HG03565 (cell line): ENCODE data around the gene FNBP1.
"Not testable (repeated sequence)": the region's sequence is repeated elsewhere in the genome, so short reads cannot be mapped to it uniquely, and the experiment has no call there.

Experiments
- ATAC-seq: cut with Tn5 transposase; IDR thresholded peaks from one replicate; pipeline ENCODE4 v1.9.1; 2021; ENCODE audit warnings: mild to moderate bottlenecking, moderate library complexity; ENCODE audit not compliant: unreplicated experiment

Gene FNBP1

DNA sequence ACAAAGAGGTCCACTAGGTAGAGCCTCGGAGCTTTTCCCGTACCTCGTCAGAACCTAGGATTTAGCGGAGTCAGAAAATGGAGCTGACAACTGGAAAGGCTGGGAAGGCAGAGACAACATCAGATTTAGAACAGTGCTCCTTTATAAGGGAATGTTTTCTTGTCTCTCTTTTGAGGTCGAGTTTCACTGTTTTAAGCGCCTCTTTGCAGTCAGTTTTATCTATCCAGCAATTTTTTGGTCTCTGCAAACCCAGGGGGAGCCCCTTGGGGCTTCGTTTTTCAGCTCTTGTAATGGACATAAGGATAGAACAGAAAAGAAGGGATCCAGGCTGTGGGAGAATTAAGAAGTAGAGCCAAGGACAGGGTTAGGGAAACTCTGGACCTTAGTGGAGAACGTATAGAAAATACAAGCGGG lies 80.5 kb downstream of the FNBP1 start:
- no peak for ATAC-seq

DNA sequence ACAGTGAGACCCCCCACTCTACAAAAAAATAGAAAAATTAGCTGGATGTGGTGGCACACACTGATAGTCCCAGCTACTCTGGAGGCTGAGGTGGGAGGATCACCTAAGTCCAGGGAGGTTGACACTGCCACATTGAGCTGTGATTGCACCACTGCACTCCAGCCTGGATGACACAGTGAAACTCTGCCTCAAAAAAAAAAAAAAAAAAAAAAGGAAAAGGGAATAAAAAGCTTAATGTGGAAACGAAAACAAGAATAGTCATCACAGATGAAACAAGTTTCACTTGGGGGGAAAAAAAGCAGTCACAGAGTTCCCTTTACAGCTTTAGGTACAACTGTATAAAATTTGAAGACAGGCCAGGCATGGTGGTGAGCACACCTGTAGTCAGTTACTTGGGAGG lies 84.2 kb downstream of the FNBP1 start:
- no peak for ATAC-seq

DNA sequence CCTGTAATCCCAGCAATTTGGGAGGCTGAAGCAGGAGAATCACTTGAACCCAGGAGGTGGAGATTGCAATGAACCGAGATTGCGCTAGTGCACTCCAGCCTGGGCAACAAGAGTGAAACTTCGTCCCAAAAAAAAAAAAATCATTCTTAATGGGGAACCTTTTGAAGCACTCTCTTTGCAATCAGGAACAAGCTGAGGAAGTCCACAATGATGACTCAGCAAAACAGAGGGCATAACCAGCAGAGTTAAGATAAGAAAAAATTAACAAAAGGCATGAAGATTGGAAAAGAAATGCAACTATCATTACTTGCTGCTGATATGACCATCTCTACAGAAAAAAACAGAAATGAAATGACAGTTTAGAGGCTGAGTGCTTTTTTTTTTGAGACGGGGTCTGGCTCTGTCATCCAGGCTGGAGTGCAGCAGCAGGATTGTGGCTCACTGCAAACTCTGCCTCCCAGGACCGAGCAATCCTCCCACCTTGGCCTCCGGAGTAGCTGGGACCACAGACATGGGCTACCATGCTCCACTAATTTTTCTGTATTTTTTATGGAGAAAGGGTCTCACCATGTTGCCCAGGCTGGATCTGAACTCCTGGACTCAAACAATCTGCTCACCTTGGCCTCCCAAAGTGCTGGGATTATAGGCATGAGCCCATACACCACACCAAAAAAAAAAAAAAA lies 88.0 kb downstream of the FNBP1 start:
- no peak for ATAC-seq

DNA sequence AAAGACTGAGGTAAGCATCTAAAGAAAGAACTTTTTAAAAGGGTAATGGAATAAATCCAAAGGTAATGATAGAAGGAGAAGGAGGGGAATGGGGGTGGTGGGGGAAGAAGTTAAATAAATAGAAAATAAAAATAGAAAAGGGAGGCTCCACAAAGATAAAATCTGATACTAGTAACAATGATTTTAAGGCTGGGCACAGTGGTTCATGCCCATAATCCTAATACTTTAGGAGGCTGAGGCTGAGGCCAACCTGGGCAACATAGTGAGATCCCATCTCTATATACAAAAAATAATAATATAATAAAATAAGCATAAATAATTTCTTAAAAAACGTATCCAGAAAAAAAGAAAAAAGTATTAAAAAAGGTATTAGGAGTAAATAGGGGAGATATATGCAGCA lies 89.3 kb downstream of the FNBP1 start:
- ATAC-seq, result no peak

DNA sequence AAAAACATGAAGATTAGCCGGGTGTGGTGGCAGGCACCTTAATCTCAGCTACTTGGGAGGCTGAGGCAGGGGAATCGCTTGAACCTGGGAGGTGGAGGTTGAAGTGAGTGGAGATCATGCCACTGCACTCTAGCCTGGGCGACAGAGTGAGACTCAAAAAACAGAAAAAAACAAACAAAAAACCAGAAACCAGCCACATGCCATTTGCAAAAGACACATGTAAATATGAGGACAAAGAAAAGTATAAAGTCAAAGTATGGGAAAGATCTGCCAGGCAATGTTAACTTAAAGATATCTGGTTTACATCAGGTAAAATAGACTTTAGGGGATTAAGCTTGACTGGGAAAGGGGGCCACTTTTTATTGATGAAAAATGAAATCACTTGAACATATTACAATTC lies 90.7 kb downstream of the FNBP1 start:
- no peak for ATAC-seq

DNA sequence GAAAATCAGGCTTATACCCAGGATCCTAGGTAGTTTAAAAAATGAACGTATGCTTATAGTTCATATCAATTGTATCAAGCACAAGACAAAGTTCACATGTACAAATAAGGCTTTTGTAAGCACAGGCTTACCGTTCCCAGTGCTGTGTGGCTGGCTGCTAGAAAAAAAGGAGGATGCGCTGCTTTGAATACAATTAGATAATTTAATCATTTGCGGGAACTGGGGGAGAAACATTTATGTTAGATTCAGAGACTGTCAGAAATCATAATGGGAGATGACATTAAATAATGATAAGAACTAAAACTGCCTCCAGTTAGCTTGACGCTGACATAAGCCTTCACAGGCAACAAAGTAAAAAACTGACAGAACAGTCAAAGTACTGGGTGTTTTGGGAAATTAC lies 93.2 kb downstream of the FNBP1 start:
- ATAC-seq, result no peak

DNA sequence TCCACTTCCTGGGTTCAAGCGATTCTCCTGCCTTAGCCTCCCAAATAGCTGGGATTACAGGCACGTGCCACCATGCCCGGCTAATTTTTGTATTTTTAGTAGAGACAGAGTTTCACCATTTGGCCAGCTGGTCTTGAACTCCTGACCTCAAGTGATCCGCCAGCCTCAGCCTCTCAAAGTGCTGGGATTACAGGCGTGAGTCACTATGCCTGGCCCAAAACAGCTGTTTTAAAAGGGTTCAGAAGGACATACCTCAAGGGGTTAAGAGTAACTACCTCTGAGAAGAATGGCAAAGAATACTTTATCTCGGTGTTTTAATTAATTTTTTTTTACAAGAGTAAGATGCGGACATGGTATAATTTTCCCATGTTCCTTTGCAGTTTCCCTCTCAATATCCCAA lies 94.4 kb downstream of the FNBP1 start:
- ATAC-seq, result not testable (repeated sequence)

DNA sequence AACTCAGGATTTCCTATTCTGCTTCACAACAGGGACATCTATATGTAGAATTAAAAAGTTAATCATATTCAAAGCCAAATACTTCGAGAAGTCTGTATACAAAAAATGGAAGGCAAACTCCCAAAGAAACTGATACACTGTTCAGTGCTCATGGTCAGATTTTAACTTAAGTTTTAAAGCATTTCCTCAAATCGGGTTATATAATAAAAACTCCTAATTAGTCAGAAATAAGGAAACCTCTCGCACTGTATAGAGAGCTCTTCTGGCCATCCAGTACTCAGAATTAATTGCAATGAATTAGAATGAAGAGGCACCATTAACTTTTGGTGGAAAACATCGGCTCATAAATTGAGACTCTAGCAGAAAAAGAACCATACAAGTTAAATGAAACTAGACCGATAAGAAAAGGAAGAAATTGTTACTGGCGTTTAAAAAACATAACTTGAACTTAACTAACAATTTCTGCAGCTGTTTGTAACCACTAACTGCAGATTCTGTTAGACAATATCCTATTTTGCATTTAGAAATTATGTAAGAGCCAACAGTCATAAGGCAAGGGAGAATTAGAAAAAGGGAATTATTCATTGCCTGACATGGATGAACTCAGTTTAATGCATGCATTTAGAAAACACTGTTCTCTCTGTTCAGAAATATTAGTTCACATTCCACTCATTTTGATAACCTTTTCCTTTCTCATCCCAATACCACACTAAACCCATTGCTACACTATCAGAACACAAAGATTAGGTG lies 96.6 kb downstream of the FNBP1 start:
- no peak for ATAC-seq

DNA sequence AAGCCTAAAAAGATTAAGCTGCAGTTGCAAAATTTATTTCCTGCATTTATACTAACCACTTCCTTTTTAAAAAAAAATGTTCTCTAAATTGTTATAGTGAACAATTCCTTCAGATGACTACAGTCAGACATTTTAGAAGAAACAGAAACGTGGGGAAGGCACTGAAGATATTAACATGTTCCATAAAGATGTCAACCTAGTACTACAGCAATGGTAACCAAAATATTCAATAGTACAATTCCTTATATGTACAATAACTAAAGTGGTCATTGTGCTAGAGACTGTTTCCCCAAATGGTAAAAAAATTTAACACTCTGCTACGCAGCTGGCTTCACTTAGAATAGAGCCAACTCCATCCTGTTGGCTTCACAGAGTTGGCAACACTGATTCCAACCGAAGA lies 97.7 kb downstream of the FNBP1 start:
- ATAC-seq, result no peak

DNA sequence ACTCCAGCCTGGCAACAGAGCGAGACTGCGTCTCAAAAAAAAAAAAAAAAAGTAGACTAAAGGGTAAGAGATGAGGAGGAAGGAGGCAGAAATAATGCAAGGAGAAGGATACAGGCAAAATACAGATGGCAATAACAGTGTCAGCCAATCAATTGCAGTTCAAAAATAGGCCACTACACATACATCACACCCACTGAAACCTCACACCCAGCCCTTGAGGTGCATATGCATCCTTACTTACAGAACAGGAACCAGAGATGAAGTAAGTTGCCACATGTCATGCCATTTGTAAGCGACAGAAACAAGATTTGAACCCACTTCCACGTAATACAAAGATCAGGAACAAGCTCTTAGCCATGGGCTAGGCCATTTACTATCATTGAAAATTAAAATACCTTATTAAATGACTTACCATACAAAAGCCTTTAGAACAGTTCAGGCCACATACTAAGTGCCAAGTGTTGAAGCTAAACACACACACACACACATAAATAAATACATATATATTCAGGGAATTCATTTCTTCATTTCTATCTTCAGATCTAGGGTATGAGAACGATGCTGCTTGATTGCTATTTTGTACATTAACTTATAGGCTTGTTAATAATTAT lies 98.4 kb downstream of the FNBP1 start:
- ATAC-seq, result no peak

DNA sequence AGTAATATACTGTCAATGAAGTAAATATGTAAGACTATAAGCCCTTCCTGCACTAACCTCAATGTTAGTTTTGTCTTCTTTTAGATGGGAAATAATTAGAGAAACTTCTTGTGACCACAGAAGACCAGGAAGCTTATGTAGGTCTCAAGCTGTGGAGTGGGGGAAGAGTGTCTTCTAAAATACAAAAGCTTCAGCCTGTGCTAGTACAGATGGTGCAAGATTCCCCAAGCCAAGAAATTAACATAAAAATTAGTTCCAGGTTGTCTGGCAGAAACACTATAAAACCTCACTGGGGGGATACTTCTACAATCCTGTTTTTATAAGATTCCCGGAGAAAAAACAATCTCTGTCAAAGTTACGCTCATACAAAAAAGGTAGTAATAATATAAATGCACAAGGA lies 103.6 kb downstream of the FNBP1 start:
- ATAC-seq, result no peak

DNA sequence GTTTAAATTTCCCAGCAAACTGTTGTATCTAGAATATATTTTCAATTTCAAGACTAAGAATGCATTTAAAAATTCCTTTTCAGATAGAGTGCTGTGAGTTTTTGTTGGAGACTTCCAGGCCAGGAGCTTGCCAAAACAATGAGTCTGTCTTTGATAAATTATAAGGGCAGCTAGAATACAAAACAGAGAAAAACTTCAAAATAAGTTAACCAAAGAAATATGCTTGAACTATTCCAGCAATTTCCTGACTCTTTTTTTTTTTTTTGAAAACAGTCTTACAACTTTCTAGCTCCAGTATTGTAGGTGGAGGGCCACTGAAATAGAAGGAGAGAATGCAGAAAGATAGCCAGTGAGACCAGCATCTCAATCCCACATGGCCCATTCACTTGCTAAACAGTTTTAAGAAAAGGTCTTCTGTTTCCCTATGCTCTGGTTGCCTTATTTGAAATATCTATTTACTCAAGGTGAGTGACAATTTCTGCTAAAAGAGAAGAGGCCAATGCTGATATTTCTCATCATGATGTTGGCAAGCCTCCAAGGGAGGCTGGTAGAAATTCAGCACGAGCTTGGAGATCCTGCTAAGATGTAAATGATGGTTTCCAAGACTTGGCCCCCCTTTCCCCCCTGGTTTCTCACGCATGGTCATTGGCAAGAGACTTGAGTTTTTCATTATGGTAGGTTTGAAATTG lies 104.6 kb downstream of the FNBP1 start:
- no peak for ATAC-seq

DNA sequence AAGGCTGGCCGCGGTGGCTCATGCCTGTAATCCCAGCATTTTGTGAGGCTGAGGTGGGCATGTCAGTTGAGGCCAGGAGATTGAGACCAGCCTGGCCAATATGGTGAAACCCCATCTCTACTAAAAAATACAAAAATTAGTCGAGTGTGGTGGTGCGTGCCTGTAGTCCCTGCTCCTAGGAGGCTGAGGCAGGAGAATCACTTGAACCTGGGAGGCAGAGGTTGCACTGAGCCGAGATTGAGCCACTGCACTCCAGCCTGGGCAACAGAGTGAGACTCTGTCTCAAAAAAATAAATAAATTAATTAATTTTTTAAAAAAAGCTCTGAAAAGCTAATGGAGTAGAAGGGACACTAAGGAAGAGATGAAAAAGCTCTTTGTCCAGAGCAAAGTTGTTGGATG lies 105.1 kb downstream of the FNBP1 start:
- ATAC-seq, result not testable (repeated sequence)

DNA sequence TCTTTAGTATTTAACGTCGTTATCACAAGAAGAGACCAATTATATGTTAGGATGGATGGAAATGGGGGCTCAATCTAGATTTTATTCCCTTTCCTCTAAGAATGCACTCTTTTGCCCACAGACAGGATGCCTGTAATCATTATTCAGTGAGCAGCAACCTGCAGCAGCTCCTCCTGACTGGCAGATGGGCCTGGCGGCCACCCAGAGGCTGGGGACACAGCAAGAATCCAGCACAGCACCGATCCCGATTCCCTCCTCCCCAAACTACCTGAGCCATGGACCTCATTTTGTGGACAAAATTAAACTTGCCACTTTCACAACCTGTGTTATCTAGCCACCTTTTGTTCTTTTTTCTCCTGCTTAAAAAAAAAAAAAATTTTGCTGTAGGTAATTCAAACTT lies 106.8 kb downstream of the FNBP1 start:
- ATAC-seq, result no peak

DNA sequence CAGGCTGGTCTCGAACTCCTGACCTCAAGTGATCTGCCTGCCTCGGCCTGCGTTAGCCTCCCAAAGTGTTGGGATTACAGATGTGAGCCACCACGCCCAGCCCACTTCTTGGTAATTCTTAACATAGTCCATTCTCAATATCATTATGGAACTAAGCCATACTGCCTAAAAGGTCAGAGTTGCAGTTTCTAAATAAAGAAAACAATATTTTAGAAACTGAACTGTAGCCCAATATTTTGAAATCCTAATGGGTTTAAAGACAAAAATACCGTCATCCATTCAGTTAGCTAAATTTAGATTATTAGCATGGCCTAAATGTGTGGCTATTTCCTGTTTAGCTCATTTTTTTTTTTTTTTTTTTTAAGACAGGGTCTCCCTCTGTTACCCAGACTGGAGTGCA lies 108.2 kb downstream of the FNBP1 start:
- ATAC-seq, result no peak

DNA sequence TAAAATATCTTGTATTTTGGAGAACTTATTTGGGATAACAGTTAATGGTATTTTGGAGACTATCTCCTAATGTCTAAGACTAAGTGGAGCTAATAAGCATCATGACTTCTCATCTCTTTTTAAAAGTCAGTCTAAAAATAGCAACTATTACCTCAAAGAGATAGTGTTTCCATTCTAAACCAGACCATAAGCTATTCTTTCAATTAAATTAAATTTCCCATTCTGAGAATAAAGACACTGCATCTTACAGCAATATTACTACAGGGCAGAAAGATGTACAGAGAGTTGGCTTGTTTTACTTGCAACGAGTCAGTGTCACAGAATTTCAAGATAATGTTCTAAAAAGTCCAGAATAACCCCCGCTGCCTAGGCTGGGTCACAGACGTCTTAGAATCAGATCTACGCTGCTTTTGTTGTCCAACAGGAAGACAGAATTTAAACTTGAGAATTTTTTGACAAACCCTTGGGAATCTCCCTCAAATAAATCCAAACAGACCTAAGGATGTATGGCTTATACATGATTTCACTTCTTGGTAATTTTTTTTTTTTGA lies 108.9 kb downstream of the FNBP1 start:
- ATAC-seq, result no peak

DNA sequence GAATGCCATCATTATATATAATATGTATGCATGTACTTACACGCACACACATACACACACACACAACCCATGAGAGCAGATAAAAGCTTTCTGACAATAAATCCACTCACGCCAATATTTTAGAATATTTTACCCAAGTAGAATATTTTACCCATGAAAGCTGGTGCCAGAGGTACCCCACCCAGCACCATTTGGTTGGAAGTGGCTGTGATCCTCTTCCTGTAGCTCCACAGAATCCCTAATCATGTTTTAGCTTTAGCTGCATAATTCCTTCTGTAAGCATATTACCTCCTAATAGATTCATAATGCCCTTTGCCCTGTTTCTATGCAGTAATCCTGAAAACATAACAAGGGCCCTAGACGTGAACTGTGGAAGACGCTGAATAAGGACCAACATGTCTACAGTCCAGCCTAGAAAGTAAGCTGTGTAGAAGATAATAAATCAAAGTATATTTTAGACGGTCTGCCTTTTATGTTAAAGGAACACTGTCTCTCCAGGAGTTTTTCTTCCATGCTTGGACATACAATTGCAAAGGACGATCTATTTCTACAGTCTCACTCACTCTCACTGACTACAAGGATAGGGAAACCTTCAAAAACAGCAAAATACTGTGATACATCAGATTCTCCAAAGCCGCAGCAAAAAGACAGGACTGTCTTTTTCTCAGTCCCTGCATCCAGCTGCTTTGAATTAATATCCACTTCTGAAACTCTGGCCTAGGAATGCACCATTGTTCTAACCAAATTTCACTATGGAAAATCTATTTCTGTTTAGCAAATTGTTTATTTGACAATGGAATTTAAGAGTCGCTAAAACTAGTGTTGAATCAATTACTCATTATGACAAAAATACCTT lies 109.6 kb downstream of the FNBP1 start:
- ATAC-seq, result no peak

DNA sequence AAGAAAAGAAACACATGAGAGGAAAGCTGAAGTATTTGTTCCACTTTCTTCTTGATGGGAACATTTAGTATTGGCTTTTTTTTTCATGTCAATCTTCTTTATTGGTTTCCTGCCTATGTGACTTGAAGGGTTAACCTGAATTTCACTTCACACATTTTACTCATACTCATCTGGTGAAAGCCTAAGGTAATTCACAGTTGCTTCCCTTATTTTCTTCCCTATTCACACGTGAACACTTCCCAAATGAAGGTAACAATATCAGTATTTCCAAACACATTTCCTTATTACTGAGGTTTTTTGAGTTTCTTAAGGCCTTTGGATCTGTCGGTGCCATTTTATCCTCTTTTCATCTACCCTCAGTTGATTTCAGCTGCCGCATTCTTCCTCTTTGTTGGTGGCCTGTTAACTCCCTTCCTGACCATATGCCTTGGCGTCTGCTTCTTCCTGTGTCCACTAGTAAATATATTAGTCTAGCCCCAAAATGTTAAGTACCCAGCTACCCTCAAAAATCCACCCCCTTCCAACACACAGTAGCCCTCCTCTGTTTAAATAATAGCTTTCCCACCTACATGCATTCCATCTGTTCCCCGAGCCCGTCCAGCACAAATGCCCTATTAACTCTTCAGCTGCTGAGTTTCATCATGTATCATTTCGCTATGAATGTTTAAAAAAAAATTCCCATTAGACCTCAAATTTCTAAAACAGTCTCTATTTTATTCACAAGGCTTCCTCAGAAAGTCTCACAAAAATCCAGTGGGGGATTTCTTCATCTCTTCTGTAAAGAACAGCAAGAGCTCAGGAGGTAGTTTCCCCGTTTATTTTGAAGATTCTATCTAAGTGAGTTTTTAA lies 110.5 kb downstream of the FNBP1 start:
- ATAC-seq, result no peak

DNA sequence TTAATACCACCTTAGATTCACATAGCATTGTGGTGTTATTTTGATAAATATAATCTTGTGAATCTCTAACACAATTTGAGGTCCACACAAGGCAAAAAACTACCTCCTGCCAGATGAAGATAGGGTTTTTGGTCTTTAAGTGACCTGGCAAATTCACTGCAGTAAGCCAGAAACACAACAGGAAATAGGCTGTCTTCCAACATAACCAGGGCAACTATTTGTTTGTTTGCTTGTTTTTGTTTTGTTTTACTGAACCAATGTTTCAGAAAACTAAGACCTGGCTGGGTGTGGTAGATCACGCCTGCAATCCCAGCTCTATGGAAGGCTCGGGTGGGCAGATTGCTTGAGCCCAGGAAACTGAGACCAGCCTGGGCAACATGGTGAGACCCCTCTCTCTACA lies 112.2 kb downstream of the FNBP1 start:
- no peak for ATAC-seq
